DMS114 treated with DMSO at 0.1 percent for 48 hours (cell line): ENCODE results near the gene SHKBP1.
"Not testable (repeated sequence)": the region's sequence is repeated elsewhere in the genome, so short reads cannot be mapped to it uniquely, and the experiment has no call there.

Source experiments
- DNase-seq: peaks from one replicate; lab custom pipeline; 2025; ENCODE audit not compliant: unreplicated experiment; lab: John Stamatoyannopoulos, UW

The SHKBP1 gene

GRCh38 chr19:40612831-40613689 is 36.4 kb downstream of the SHKBP1 start:
- no peak for DNase-seq

- no peak for DNase-seq
These were observed 37.3 kb downstream of the SHKBP1 start for GRCh38 chr19:40613690-40614621.

- no peak for DNase-seq
These were observed 38.1 kb downstream of the SHKBP1 start for GRCh38 chr19:40614622-40615411.

- no peak for DNase-seq
These were observed 39.5 kb downstream of the SHKBP1 start for GRCh38 chr19:40616178-40616577.

- no peak for DNase-seq
These were observed 40.3 kb downstream of the SHKBP1 start for GRCh38 chr19:40616941-40617340.

GRCh38 chr19:40617961-40618360 is 41.3 kb downstream of the SHKBP1 start:
- DNase-seq: no peak

- no peak for DNase-seq
These were observed 42.9 kb downstream of the SHKBP1 start for GRCh38 chr19:40619333-40620160.

- no peak for DNase-seq
These were observed 43.5 kb downstream of the SHKBP1 start for GRCh38 chr19:40620161-40620485.

- DNase-seq: no peak
These were observed 44.6 kb downstream of the SHKBP1 start for GRCh38 chr19:40621283-40621682.

GRCh38 chr19:40621966-40622772 is 45.5 kb downstream of the SHKBP1 start:
- no peak for DNase-seq

GRCh38 chr19:40622773-40623075 is 46.1 kb downstream of the SHKBP1 start:
- DNase-seq: no peak

GRCh38 chr19:40623403-40624251 is 47.0 kb downstream of the SHKBP1 start:
- no peak for DNase-seq

GRCh38 chr19:40624369-40625153 is 47.9 kb downstream of the SHKBP1 start:
- DNase-seq: not testable (repeated sequence)

- DNase-seq: no peak
These were observed 48.9 kb downstream of the SHKBP1 start for GRCh38 chr19:40625406-40626120.

GRCh38 chr19:40626918-40627317 is 50.2 kb downstream of the SHKBP1 start:
- no peak for DNase-seq

- no peak for DNase-seq
These were observed 51.0 kb downstream of the SHKBP1 start for GRCh38 chr19:40627486-40628279.

- no peak for DNase-seq
These were observed 52.7 kb downstream of the SHKBP1 start for GRCh38 chr19:40629346-40629745.
